ENCODE data around the gene ELMOD3. TPM values are rescaled to one million over a fixed set of nuclear protein-coding genes. Genes with fewer than 3 reads are reported as not detected.

ELMOD3 gene
- total and polyA plus RNA-seq, 12 donors: 7.3 to 23.8 (median 9.3) TPM

- ATAC-seq: no peak
- Histone ChIP-seq H3K27ac (no peak overlapping the region), H3K27me3 (no peaks in the 10 kb centered on the region), H3K9me3 (no peaks in the 10 kb centered on the region), H3K4me1 (no peaks in the 10 kb centered on the region), H3K36me3 (peaks cover 0 to 98% (median 23%) of the 10 kb centered on the region in 9 donors), H3K4me3 (no peak overlapping the region)
- TF ChIP-seq, protein P1, sequence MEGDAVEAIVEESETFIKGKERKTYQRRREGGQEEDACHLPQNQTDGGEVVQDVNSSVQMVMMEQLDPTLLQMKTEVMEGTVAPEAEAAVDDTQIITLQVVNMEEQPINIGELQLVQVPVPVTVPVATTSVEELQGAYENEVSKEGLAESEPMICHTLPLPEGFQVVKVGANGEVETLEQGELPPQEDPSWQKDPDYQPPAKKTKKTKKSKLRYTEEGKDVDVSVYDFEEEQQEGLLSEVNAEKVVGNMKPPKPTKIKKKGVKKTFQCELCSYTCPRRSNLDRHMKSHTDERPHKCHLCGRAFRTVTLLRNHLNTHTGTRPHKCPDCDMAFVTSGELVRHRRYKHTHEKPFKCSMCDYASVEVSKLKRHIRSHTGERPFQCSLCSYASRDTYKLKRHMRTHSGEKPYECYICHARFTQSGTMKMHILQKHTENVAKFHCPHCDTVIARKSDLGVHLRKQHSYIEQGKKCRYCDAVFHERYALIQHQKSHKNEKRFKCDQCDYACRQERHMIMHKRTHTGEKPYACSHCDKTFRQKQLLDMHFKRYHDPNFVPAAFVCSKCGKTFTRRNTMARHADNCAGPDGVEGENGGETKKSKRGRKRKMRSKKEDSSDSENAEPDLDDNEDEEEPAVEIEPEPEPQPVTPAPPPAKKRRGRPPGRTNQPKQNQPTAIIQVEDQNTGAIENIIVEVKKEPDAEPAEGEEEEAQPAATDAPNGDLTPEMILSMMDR (IDR thresholded peaks at IDR 0.05): no peak
- 71 to 80% methylated on average over 2 of the region's 2 CpGs for WGBS, 2 donors
- intact Hi-C loops (cut with DNase I): loop anchor here in 1 of 10 donors (1.0 kb wide), 1 partner anchor 48 kb away; no protein-coding TSS in a partner anchor
- no peak for DNase-seq
Observed at GRCh38 chr2:85385746-85386145, 31.2 kb downstream of the ELMOD3 start.

- Histone ChIP-seq H3K27me3 (no peaks in the 10 kb centered on the region), H3K4me3 (no peak overlapping the region), H3K36me3 (peaks cover 0 to 96% (median 17%) of the 10 kb centered on the region in 9 donors), H3K27ac (no peak overlapping the region), H3K9me3 (no peaks in the 10 kb centered on the region), H3K4me1 (no peaks in the 10 kb centered on the region)
- 88 to 89% methylated on average over 2 of the region's 2 CpGs for WGBS, 2 donors
- intact Hi-C loops (cut with DNase I): no loop called here
- TF ChIP-seq, protein P1 (IDR thresholded peaks at IDR 0.05): no peak
- DNase-seq (no peak), ATAC-seq (no peak)
Observed at GRCh38 chr2:85387754-85388153, 33.2 kb downstream of the ELMOD3 start.

GRCh38 chr2:85388878-85389538 lies 34.4 kb downstream of the ELMOD3 start:
- Histone ChIP-seq H3K4me1 (no peaks in the 10 kb centered on the region), H3K9me3 (no peaks in the 10 kb centered on the region), H3K4me3 (no peak overlapping the region), H3K27ac (no peak overlapping the region), H3K36me3 (peaks cover 0 to 87% (median 17%) of the 10 kb centered on the region in 9 donors), H3K27me3 (no peaks in the 10 kb centered on the region)
- DNase-seq (no peak), ATAC-seq (no peak)
- 89 to 91% methylated on average over 9 of the region's 9 CpGs for WGBS, 2 donors
- TF ChIP-seq, protein P1 (IDR thresholded peaks at IDR 0.05): no peak
- intact Hi-C loops (cut with DNase I): no loop called here

GRCh38 chr2:85390941-85391669 lies 36.5 kb downstream of the ELMOD3 start:
- peak; percentile 29 to 71 for DNase-seq
- peak in 6 of 8 donors; percentile 38 to 62 (median 45) for ATAC-seq
- Histone ChIP-seq H3K27ac (no peak overlapping the region), H3K4me1 (no peaks in the 10 kb centered on the region), H3K4me3 (no peak overlapping the region), H3K9me3 (no peaks in the 10 kb centered on the region), H3K27me3 (no peaks in the 10 kb centered on the region), H3K36me3 (peaks cover 0 to 81% (median 10%) of the 10 kb centered on the region in 9 donors)
- TF ChIP-seq, protein P1 (IDR thresholded peaks at IDR 0.05): peak in 8 of 9 donors; percentile 37 to 71 (median 51)
- intact Hi-C loops (cut with DNase I): no loop called here
- 84 to 86% methylated on average over 11 of the region's 11 CpGs for WGBS, 2 donors
